ENCODE measurements around the gene PCDH15. TPM values are rescaled to one million over a fixed set of nuclear protein-coding genes. Genes with fewer than 3 reads are reported as not detected.

The PCDH15 gene
- total RNA-seq, 4 donors from 2014 or later, result 0.32 TPM; not detected in 3

- ATAC-seq (ENCODE audit: low FRiP score), result no peak
- TF ChIP-seq CTCF (IDR thresholded peaks at IDR 0.05), result no peak
These were observed 1035.7 kb downstream of the PCDH15 start for GRCh38 chr10:53765311-53765710.

GRCh38 chr10:53754596-53755250 lies 1046.3 kb downstream of the PCDH15 start:
- DNase-seq (ENCODE audit: low spot score), result no peak
- no peak for ATAC-seq (ENCODE audit: low FRiP score)
- TF ChIP-seq CTCF (IDR thresholded peaks at IDR 0.05), result no peak

More at GRCh38 chr10:53765311-53765710, 1035.7 kb downstream of the PCDH15 start:
- DNase-seq (ENCODE audit: low spot score), result no peak

Small RNA genes within 50 kb of the gene (small RNA-seq; reads per million reads assigned to genes)
- gene AL365496.1, result not detected
- not detected for gene MIR548F1
- gene RNU6-687P, result not detected

All from omental fat pad (tissue), 4 donors.